HG03039 (cell line): ENCODE data around the gene KAT6B.
"Not testable (repeated sequence)": the region's sequence is repeated elsewhere in the genome, so short reads cannot be mapped to it uniquely, and the experiment has no call there.

ENCODE experiments used
- ATAC-seq: cut with Tn5 transposase; IDR thresholded peaks from one replicate; pipeline ENCODE4 v1.9.1; 2021; ENCODE audit warnings: mild to moderate bottlenecking, moderate library complexity; ENCODE audit not compliant: unreplicated experiment

The KAT6B gene

GRCh38 chr10:75032119-75032518 is 205.7 kb downstream of the KAT6B start:
- ATAC-seq: no peak

- ATAC-seq: no peak
Observed at GRCh38 chr10:75032813-75033212, 206.4 kb downstream of the KAT6B start.

- no peak for ATAC-seq
Observed at GRCh38 chr10:75033399-75034130, 207.2 kb downstream of the KAT6B start.

- no peak for ATAC-seq
Observed at GRCh38 chr10:75034131-75034512, 207.7 kb downstream of the KAT6B start.

- no peak for ATAC-seq
Observed at GRCh38 chr10:75034714-75035258, 208.4 kb downstream of the KAT6B start.

- ATAC-seq: no peak
Observed at GRCh38 chr10:75035975-75036708, 209.7 kb downstream of the KAT6B start.

- no peak for ATAC-seq
Observed at GRCh38 chr10:75037171-75038153, 211.1 kb downstream of the KAT6B start.

GRCh38 chr10:75038335-75038734 is 211.9 kb downstream of the KAT6B start:
- ATAC-seq: no peak

- ATAC-seq: no peak
Observed at GRCh38 chr10:75040576-75040975, 214.2 kb downstream of the KAT6B start.

- no peak for ATAC-seq
Observed at GRCh38 chr10:75042292-75042974, 216.0 kb downstream of the KAT6B start.

GRCh38 chr10:75043256-75044131 is 217.1 kb downstream of the KAT6B start:
- no peak for ATAC-seq

GRCh38 chr10:75048669-75049098 is 222.3 kb downstream of the KAT6B start:
- no peak for ATAC-seq

- no peak for ATAC-seq
Observed at GRCh38 chr10:75049316-75050148, 223.1 kb downstream of the KAT6B start.

- no peak for ATAC-seq
Observed at GRCh38 chr10:75050149-75050919, 223.9 kb downstream of the KAT6B start.

GRCh38 chr10:75051308-75051707 is 224.9 kb downstream of the KAT6B start:
- no peak for ATAC-seq

GRCh38 chr10:75055896-75056406 is 229.6 kb downstream of the KAT6B start:
- ATAC-seq: not testable (repeated sequence)

- no peak for ATAC-seq
Observed at GRCh38 chr10:75057680-75058079, 231.3 kb downstream of the KAT6B start.
